HG03342 (cell line): ENCODE results near the gene KANSL1L.
"Not testable (repeated sequence)": the region's sequence is repeated elsewhere in the genome, so short reads cannot be mapped to it uniquely, and the experiment has no call there.

ENCODE experiments used
- ATAC-seq: cut with Tn5 transposase; IDR thresholded peaks from one replicate; pipeline ENCODE4 v1.9.1; 2021; ENCODE audit warnings: mild to moderate bottlenecking, moderate library complexity; ENCODE audit not compliant: unreplicated experiment

The KANSL1L gene

DNA sequence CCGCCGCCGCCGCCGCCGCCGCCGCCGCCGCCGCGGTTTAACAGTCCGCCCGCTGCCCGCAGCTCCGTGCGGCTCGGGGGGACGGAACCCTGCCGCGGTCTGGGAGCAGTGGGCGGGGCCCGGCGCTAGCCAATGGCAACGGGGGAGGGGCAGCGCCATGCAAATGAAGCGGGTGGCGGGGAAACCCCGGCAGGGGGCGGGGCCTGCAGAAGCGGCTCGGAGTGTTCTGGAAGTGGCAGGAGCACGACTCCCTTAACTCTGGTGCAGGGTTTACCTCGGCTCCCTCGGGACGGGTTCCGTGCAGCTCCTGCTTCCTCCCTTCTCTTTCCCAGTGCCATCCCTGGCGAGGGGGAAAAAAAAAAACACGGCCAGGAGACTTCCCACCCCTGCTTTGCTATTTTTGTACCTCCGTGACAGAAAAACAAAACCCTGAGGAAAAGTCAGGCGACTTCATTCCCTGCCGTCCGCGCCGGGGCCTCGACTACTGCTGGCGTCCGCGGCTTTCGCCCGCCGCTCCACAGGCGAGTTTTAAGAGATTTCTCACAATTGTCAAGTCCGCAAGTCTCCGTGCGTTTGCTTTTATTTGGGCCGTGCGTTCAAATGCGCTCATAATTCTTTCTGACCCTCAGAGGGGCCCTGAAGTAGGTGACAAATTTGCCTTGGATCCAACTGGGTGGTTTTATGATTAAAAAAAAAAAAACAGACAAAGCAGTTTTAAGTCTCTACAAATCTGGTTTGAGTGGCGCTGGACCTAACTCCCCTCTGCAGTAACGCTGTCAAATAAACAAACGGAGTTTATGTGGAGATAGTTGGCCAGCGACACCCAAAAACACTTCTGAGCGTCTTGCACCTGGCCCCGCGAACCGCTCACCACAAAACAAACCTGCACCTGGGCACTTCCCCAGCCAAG lies at the start of gene KANSL1L:
Gene KANSL1L, minus strand, starts transcription at position 101 of the 910 bp plus-strand sequence. CDS start 16,827 bp downstream, outside the sequence.
- peak; percentile 63 for ATAC-seq

DNA sequence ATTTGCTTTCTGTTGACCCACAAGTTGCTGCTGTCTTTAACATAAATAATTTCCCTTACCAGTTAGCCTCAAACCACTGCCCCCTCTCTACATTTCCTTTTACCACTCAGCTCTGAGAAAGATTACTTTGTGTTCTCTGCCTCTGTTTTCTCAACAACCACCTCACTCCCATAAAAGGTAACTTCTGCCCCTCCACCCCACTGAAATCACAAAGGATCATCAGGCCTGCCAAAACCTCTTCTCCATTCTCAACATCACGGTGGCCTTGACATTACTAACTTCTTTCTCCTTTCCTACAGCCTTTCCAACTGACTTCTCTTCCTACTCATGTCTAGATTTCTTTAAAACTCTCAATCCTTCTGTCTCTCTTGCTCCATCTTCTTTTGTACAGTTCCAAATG lies 43.9 kb upstream of the KANSL1L start:
- no peak for ATAC-seq

DNA sequence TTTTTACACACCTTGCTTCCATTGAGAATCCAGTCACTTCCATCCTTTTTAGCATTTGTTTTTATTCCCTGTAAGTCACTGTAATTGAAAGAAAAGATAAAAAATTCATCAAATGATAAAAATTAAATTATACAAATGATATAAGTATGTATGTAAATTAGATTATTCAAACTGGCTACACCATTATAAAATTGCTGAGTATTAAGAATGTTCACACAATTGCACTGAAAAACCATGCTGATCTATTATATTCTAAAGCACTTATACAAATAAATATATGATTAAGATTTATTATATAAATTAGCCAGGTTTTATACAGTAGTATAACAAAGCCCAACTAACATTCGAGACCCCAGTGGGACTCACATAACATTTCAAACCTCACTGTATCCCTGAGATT lies 39.0 kb upstream of the KANSL1L start:
- no peak for ATAC-seq

- ATAC-seq, result no peak
Measured at GRCh38 chr2:210207929-210208328, 36.7 kb upstream of the KANSL1L start.

- ATAC-seq, result no peak
Measured at GRCh38 chr2:210203558-210203957, 32.3 kb upstream of the KANSL1L start.

GRCh38 chr2:210203147-210203546 lies 31.9 kb upstream of the KANSL1L start:
- ATAC-seq, result no peak

GRCh38 chr2:210199854-210200253 lies 28.6 kb upstream of the KANSL1L start:
- ATAC-seq, result no peak

DNA sequence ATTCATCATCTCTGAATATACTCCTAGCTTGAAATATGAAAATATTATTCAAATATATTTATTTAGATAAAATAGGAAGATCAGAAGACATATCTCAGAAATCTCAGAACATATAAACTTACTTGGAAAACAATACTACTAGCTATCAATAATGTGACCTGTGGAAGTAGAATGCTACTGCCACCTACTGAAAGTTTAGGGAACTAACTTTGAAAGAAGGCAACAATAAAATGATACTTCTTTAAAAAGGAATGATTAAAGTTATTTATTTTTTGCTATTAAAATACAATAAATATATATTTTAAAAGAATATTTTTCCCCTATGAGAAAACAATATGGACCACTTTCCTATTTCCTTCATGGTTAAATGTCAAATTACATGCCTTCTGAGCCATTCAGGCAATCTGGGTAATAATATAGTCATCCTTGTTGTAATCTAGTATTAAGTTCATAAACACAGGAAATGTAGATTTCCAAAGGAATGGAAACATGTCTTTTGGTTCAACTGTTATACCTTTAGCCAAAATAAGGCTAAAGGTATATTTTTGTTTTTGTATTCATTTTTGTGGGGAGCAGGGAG lies 28.1 kb upstream of the KANSL1L start:
- ATAC-seq, result peak; percentile 67

GRCh38 chr2:210198326-210198725 lies 27.1 kb upstream of the KANSL1L start:
- ATAC-seq, result no peak

GRCh38 chr2:210197720-210198119 lies 26.5 kb upstream of the KANSL1L start:
- ATAC-seq, result no peak

DNA sequence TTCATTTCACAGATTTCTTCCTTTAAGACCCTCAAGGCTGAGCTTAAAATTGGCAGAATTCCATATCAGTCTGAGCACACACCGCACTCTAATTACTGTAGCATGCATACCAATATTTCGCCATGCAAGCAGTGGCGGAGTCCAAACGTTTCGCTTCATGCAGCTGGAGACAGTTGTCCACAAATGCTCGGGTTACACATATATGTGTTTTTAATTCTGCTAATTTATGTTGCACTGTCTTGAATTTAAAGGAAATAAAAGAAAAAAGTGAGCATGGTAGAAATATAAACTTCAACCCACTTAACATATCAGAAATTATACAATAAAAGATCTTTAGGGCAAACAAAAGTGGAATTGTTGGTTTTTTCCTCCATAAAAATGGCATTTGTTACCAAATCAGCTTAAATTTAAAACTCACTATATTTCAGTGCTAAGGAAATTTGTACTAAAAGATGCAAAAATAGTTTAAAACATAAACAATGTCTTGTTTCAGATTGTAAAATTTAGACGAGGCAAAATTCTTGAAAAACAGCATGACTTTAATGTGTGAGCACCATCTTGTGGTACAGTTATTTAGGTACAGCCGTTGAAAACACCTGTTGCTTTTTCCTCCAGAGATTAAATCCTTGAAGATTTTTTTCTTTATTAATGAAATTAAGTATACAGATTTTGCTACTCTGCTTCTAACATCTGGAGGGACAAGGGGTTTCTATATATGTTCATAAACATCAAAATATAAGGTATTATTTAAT lies 24.1 kb upstream of the KANSL1L start:
- no peak for ATAC-seq

- ATAC-seq, result no peak
Measured at GRCh38 chr2:210190345-210190744, 19.1 kb upstream of the KANSL1L start.

GRCh38 chr2:210189452-210190138 lies 18.4 kb upstream of the KANSL1L start:
- ATAC-seq, result peak; percentile 63

DNA sequence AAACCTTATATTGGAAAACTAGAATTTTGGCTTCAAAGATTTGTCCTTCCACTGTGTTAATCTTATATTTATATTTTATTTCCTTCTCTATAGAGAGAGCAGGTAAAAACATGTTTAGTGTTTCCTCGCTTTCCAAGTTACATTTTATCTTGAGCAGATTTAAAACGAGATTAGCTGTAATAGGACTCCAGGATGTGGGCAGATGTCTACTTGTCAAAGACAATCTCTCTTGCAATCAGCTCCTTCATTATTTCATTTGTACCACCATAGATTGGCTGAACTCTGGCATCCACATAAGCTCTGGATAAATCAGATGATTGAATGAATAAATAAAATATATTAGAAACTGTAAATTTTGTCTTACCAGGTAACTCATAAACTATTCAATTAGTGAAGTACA lies 17.5 kb upstream of the KANSL1L start:
- ATAC-seq, result no peak

DNA sequence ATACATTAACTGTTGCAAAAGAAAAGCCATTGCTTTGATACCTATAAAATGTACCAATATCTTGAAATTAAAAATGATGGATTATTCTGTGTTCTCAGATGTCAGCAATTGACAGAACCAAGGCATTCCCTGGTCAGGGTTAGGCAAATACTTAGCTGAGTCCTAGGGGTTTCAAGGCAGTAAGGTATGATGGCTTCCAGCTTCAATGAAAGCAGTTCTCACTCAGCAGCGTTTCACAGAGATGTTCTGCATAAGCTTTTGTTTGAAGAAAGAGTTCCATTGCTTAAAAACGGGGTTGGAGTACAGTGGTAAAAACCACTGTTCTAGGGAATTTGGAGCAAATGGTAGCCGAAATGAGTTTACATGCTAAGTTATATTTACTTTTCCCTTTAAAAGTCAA lies 17.0 kb upstream of the KANSL1L start:
- ATAC-seq, result no peak

GRCh38 chr2:210183936-210184335 lies 12.7 kb upstream of the KANSL1L start:
- ATAC-seq, result not testable (repeated sequence)

GRCh38 chr2:210181606-210182088 lies 10.4 kb upstream of the KANSL1L start:
- not testable (repeated sequence) for ATAC-seq

DNA sequence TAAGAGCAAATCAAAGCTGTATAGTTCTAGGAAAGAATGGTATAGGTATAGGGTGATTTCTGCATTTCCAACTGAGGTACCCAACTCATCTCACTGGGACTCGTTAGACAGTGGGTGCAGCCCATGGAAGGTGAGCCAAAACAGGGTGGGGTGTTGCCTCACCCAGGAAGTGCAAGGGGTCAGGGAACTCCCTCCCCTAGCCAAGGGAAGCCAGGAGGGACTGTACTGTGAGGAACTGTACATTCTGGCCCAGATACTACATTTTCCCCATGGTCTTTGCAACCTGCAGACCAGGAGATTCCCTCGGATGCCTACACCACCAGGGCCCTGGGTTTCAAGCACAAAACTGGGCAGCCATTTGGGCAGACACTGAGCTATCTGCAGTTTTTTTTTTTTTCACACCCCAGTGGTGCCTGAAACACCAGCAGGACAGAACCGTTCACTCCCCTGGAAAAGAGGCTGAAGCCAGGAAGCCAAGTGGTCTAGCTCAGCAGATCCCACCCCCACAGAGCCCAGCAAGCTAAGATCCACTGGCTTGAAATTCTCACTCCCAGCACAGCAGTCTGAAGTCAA lies 9.9 kb upstream of the KANSL1L start:
- not testable (repeated sequence) for ATAC-seq

DNA sequence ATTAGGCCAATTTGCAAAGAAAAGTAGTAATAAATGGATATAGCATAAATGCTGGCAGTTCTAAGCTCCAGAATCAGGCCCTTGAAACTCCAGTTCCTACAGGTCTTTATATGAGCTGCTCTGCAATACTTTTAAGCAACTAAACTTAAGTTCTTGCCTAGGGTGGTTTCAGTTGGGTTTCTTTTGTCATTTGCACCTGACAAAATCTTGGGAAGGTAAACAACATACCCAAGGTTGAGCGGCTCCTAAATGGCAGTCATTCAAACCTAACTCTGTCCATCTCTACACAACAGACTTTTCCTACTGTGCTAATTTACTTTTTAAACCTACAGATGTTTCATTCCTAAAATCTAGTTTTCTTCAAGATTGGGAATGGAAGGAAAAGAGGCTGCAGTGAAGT lies 9.3 kb upstream of the KANSL1L start:
- ATAC-seq, result no peak

- no peak for ATAC-seq
Measured at GRCh38 chr2:210179351-210179990, 8.3 kb upstream of the KANSL1L start.
